ENCODE measurements around the gene BIRC3.
"Not testable (repeated sequence)": the region's sequence is repeated elsewhere in the genome, so short reads cannot be mapped to it uniquely, and the experiment has no call there.

The BIRC3 gene

DNA sequence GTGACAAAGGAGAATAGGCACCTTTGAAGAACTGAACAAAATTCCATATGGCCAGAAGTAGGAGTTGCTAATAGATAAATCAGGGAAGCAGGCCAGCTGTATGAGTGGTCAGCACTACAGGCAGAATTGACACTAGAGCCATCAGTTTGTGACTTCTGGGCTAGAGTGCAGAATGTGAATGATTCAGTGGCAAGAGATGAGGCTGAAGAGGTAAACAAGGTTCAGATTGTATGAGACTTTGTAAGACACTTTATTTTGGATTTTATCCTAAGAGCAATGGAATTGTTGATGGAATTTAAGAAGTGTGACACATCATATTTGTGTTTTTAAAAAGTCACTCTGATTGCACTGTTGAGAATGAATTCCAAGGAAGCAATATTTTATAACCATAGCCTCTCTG lies 12.9 kb downstream of the BIRC3 start:
- DNase-seq, result no peak

DNA sequence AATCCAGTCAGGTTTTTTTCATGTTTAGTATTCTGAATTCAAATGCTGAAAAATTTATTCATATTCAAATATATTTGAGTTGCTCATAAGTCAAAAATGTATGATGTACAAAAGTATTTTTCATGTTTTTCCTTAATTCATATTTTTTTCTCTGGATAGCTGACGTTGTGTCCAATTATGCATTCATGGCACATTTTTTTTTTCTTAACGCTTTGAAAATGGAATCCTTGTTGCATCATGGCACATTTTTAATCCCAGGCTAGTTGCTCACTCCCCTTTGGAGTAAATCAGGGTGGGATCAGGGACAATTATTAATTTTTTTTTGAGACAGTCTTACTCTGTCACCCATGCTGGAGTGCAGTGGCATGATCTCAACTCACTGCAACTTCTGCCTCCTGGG lies 14.1 kb downstream of the BIRC3 start:
- DNase-seq, result no peak

DNA sequence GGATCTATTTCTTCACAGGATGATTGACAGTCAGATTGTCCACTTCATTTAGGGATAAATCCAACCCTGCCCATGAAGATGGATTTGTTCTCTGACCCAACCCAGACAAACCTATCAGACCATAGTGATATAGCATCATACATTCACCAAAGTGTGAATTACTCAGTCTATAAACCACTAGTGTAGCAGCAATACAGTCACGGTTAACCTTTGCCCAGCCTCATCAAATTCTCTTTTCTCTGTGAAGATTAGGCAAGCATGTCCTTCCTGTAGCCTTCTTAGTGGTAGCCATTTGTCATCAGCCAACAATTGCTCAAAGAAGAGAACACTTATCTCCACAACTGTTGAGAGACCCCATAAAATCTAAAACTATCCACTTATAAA lies 15.3 kb downstream of the BIRC3 start:
- DNase-seq, result no peak

DNA sequence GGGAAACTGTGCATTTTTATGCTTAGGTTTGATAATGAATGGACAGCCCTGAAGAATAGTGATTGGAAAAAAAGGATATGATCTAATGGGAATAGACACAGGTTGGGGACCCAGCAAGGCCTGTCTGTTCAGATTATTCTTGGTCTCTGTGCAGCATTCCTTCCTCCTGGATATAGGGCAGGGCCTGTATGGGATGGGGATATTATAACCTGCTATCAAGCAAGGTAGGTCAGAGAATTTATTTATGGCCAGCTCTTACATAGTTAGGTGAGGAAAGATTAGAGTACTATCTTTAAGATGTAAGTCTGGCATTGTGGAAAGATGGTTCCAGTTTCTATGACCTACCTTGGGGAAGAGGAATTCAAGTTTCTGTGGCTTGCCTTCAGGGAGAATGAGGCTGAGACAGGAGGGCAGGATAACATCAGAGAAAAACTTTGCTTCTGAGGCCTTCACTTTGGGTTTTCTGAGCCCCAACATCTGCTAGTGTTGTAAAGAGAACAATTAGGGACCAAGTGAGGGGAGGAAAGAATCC lies 21.3 kb downstream of the BIRC3 start:
- DNase-seq, result no peak

DNA sequence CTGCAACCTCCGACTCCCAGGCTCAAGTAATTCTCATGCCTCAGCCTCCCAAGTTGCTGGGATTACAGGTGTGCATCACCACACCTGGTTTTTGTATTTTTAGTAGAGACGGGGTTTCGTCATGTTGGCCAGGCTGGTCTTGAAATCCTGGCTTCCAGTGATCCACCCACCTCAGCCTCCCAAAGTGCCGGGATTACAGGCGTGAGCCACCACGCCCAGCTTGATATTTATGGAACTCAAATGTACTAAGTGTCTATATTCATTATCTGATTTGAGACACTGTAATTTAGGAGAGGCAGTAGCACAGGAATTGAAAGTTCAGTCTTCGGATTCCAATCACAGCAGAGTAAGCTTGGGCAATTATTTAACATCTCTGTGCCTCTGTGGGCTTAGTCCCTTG lies 24.0 kb downstream of the BIRC3 start:
- DNase-seq, result not testable (repeated sequence)

DNA sequence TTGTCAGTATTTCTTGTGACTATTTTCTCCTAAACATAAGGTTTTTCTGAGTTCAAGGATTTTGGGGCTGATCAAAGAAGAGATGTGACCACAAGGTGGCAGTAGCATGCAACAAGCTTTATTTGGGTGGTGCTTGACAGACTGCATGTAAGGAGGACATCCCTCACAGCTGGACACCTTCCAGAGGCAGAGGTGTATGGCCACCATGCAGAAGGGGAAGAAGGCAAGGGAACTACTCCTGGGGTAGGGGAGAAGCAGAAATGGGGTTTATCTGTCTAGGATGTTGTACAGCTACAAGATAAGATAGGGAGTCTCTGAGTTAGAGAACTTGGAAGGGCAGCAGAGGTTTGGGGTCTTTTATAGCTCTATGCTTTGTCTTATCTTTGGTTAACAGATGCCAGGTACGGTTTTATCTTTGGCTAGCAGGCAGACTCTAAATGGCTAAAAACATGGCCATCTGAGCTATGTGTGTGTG lies 24.6 kb downstream of the BIRC3 start:
- DNase-seq, result peak; percentile 85

DNA sequence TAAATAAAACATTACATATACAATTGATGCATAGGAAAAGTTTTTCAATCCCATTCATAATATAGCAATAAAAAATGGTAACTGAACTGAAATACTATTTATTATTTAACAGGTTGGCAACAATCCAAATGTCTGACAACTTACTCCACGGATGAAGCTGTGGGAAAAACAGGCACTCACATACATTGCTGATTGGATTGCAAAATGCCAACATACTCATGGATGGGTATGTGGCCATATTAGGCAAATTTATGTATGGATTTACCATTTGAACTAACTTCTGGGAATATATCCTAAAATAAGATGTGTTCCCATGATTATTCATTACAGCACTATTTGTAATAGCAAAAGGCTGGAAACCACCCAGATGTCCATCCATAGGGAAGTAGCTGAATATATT lies 26.5 kb downstream of the BIRC3 start:
- no peak for DNase-seq

DNA sequence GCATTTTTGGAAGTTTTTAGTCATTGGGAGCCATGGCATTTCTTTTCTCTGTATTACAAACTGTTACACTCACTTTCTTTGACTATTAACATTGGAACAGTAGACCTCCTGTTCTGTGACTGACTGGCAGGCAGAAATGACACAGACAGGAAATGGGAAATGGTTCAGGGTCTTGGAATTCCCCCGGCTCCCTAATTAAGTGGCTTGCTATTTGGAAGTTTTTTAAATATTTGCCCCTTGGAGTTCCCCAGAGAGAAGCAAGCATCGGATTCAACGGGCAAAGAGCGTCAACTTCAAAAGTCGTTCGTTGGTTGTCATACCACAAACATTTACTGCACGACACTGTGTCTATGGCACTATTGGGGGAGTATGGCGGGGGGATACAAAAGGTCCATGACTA lies 28.6 kb downstream of the BIRC3 start:
- DNase-seq, result peak; percentile 61

DNA sequence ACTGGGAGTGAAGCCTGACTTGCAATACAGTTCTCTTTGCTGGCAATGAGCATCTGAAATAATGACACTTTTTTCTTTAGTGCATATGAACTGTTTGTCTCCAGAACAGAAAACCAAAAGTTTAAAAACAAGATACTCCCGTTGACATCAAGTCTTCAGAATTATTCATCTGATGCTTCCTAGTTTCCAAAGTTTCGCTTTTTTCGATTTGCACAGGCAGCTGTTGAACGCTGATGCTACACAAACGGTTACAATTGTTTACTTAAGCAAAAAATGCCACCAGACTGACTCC lies 29.1 kb downstream of the BIRC3 start:
- DNase-seq, result no peak

DNA sequence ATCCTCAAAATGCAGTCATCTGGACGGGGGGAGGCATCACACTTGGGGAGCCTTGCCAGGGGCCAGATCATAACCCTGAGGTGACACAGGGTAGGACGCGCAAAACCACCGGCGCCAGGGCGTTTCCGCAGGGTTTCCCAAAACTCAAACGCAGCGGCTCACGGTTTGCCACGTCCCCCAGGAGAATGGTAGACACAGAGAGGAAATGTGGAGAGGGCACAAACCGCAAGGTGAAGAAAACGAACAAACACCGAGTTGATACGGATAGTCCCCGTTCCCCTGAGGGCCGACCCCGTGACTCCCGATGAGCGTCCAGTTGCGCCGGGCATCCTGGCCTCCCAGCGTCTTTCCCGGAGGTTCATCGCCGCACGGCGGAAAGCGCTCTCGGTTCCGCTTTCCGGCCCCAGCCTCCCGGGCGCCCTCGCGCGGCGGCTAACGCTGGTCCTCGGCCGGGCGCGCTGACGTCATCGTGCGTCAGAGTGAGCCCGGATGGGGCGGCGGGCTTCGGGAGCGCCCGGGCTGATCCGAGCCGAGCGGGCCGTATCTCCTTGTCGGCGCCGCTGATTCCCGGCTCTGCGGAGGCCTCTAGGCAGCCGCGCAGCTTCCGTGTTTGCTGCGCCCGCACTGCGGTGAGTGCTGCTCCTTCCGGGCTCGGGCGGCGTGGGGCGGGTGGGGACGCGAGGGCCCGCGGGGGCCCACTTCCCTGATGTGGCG lies 29.6 kb downstream of the BIRC3 start, which contains the start of gene BIRC2:
Gene BIRC2 (plus strand): TSS at position 467 of the 714 bp plus-strand sequence. CDS start 2,641 bp downstream, outside the sequence.
- peak; percentile 95 for DNase-seq

DNA sequence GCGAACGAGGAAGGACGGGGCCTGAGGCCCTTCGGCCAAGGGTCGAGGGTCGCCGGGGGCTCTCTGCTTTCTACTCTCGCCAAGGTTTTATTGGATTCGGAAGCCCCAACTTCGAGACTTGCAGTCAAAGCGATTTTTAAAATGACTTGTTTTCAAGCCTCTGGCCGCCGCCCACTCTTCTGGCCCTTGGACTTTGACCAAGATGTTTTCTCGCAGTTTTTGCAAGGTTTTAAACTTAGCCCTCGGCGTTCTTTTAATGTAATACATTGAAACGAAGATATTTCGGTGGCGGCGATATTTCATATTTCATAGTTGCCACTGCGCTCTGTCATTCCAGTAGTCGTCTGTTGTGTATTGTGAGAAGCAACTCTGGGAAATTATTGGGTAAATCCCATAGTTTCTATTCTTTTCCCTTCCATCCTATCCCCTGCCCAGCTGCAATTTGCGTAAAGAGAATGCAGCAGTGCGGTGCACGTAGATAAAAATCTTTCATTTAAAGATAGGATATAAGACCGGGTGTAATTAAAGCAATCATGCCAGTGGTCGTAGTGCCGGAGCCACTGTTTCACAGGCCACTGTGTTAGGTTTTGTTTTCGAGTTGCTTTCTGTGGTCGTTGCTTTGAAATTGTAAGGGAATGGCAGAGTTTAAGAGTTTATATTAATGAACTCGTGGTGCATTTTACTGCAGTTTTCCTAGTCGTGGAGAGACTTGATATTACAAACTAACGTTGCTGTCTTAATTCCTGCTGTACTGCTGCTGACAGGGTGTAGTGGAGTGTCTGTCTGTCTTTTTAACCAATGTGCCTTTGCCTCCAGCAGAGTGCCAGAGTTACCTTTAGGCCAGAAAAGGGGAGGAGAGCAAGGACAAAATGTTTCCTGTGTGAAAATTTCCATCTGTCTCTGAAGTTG lies 30.4 kb downstream of the BIRC3 start:
- DNase-seq, result peak; percentile 58

DNA sequence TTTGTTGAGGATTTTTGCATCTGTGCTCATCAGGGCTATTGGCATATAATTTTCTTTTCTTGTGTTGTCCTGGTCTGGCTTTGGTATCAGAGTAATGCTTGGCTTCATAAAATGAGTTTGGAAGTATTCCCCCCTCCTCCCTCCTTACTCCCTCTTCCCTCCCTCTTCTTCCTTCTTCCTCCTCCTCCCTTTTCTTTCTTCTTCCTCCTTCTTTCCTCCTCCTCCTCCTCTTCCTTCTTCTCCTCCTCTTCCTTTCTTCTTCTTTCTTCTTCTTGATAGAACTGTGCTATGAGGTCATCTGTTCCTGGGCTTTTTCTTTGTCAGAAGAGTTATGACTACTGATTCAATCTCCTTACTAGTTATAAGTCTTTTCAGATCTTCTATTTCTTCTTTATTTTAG lies 39.8 kb downstream of the BIRC3 start:
- no peak for DNase-seq

DNA sequence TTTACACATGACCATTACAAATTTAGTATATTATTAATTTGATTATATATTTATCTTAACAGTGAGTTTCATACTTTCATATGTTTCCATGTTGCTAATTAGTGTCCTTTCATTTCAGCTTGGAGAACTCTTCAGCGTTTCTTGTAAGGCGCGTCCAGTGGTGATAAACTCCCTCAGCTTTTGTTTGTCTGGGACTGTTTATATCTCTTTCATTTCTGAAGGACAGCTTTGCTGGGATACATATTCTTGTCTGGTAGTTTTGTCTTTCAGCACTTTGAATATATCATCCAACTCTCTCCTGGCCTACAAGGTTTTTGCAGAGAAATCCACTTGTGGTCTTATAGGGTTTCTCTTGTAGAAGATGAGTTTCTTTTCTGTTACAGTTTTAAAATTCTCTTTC lies 42.1 kb downstream of the BIRC3 start:
- no peak for DNase-seq

DNA sequence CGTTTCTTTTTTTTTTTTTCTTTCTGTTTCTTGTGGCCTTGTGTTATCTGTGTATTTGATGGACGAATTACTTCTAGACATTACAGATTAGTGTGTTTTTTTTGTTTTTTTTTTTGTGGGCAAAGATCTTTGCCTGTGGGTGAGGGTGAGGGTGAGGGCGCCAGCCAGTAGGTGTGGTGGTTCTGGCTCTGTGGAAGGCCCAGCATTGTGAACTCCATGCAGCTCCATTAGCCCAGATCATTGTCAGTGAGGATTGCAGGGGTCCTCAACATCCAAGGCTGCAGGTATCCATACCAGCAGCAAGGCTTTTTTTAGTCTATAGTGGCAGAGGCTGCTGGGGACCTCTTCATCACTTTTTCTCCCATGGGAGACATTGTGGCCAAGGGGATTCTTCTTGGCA lies 43.4 kb downstream of the BIRC3 start:
- peak; percentile 42 for DNase-seq

DNA sequence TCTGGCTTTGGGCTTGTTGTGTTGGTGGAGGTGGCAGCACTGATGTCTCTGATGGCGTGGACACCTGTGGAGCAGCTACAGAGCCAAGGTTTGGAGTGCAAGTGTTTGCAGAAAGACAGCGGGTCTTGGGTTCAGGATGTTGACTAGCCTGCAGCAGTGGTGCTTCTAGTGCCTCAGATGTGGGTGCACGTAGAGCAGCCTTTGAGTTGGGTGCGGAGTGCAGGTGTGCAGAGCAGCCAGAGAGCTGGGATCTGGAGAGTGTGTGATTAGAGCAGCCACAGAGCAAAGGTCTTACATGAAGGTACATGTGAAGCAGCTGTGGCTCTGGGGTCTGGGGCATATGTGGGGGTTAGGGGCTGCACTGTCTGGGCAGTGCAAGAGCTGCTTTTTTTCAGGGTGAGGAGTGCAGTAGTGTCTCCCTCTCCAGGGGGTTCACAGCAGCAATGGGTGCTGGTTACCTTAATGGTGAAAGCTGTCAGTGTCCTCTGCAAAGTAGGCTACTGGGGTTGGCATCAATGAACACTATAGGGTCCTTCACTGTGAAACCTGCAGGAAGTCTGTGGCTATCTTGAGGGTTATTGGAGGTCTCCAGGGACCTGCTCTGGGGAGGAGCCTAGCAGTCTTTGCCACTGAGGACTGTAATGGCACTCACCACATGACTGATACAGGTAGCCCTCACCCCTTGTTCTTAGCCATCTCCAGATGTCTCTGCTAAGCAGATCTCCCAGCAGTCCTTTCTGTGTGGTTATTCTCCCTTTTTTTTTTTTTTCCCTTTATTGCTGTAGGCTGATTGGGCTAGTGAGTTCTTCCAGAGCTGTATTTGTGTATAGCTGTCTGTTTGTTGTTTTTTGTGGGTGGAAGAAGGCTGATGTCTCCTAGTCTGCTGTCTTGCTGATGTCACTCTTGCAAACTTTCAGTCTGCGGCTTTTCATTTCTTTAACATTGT lies 44.1 kb downstream of the BIRC3 start:
- DNase-seq, result peak; percentile 56

DNA sequence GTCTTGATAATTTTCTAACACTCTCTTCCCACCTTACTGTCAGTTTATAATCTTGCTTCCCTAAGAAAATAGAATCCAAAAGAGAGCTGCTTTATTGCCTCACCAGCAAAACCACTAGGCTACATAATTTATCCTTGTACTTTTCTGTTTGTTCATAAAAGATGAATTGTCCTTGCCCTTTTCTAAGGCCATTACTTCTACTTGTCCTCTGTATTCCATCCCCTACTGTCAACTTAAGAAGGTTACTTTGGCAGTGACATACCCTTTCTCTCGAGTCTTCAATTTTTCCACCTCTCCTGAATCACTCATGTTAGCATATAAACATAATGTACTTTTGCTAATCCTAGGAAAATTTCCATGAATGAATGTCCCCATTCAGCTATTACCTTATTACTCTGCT lies 47.7 kb downstream of the BIRC3 start:
- no peak for DNase-seq

DNA sequence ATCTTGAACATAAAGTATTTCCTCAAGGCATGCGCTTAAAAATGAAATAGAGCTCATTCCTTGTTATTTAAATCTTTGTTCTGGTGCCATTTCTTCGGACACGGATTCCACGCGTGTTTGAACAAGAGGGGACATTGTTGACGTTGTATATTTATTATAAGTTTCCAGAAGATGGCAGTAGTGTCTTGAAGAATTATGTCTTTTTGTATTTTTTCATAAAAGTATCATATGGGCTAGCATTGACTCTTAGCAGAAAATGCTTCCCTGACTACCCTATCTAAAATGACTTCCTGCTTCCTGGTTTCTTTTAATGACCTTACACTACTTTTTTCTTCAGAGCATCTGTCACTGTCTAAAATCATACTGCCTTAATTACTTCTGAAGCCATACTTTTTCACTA lies 50.1 kb downstream of the BIRC3 start:
- DNase-seq, result peak; percentile 44

DNA sequence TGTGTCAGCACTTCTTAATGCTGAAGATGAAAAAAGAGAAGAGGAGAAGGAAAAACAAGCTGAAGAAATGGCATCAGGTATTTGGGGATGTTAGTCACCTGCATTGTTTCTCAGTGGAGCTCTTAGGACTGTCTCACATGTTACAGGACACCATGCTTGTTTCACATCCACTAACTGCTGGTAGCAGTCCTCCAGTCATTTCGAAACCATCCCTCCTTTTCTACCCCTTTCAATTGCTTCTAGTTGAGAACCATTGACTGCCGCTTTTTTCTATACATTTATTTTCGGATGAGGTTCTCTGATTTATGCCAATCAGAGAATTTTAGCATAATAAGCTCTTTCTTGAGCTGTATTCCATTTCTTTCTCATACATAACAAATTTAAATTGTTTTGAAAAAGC lies 51.2 kb downstream of the BIRC3 start:
- DNase-seq, result no peak

DNA sequence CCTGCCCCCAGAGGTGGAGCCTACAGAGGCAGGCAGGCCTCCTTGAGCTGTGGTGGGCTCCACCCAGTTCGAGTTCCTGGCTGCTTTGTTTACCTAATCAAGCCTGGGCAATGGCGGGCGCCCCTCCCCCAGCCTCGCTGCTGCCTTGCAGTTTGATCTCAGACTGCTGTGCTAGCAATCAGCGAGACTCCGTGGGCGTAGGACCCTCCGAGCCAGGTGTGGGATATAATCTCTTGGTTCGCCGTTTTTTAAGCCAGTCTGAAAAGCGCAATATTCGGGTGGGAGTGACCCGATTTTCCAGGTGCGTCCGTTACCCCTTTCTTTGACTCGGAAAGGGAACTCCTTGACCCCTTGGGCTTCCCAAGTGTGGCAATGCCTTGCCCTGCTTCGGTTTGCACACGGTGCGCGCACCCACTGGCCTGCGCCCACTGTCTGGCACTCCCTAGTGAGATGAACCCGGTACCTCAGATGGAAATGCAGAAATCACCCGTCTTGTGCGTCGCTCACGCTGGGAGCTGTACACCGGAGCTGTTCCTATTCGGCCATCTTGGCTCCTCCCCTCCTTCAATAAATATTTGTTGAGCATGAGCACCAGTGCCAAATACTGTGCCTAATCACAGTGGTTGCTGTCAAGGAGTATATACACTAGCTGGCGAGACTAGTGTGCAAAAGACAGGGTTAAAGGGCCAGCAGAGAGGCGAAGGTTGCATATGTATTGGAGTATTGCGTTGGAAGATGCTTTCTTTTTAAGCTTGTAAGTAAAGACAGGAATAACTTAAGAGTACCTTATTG lies 57.5 kb downstream of the BIRC3 start:
- not testable (repeated sequence) for DNase-seq

DNA sequence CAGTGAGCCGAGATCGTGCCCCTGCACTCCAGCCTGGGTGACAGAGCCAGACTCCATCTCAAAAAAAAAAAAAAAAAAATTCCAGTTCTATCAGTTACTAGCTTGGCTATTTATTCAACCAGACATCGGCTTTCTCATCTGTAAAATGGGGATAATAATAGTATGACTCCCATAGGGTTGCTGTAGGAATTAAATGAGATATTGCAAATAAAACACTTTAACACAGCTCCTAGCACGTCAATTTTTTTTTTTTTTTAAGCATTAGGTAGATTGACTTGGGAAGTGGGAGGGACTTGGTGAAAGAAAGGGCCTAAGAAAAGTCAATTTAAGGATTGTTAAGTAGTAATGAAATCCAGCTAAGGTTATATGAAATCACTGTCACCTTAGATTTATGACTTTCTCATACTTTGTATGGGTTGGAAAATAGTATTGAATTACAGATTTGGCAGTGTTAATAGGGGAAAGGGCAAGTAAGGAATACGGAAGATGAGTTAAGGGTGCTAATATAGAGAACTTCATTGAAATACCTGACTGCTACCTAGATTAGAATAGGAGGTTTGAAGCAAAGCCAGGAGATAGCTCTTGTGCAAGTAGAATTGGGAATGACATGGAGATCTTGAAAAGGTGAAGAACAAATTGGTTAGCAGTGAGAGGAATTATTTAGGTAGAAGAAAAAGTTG lies 58.6 kb downstream of the BIRC3 start:
- no peak for DNase-seq

DNA sequence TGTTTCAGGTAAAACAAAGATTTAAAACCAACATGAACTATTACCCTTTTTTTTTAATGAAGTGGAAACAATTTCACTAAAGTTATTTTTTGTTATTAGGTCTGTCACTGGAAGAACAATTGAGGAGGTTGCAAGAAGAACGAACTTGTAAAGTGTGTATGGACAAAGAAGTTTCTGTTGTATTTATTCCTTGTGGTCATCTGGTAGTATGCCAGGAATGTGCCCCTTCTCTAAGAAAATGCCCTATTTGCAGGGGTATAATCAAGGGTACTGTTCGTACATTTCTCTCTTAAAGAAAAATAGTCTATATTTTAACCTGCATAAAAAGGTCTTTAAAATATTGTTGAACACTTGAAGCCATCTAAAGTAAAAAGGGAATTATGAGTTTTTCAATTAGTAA lies 60.6 kb downstream of the BIRC3 start:
- DNase-seq, result no peak
